SK-N-SH treated with all-trans-retinoic acid at 6 μM for 48 hours (cell line): ENCODE data around the gene AIG1.

Experiments
- ATAC-seq: fragments of 200-7000 bp; cut with Tn5 transposase; 3 replicates; pipeline ENCODE4 v1.9.1; 2020; ENCODE audit warnings: mild to moderate bottlenecking, moderate library complexity
- ARNTL ChIP-seq: fragments of 450-650 bp; formaldehyde crosslinking; IDR thresholded peaks from 2 replicates; pipeline ENCODE4 v1.5.0; 2020; ENCODE audit warnings: low read depth, mild to moderate bottlenecking, moderate library complexity, borderline replicate concordance
- BACH2 ChIP-seq: fragments of 250-450 bp; sonication (Bioruptor Pico); IDR thresholded peaks from 2 replicates; pipeline ENCODE4 v1.9.0; 2021; ENCODE audit warnings: mild to moderate bottlenecking, borderline replicate concordance
- CSDC2 ChIP-seq: fragments of 250-450 bp; sonication (Bioruptor Pico); IDR thresholded peaks from 2 replicates; pipeline ENCODE4 v1.5.0; 2020; ENCODE audit warnings: mild to moderate bottlenecking, moderate library complexity
- ESRRG ChIP-seq: fragments of 250-450 bp; sonication (Bioruptor Pico); IDR thresholded peaks from 2 replicates; pipeline ENCODE4 v1.6.1; 2021; ENCODE audit warnings: mild to moderate bottlenecking
- GLIS3 ChIP-seq: fragments of 250-450 bp; sonication (Bioruptor Pico); IDR thresholded peaks from 2 replicates; pipeline ENCODE4 v1.5.0; 2020; ENCODE audit warnings: mild to moderate bottlenecking, moderate library complexity
- ISL1 ChIP-seq: fragments of 250-450 bp; sonication (Bioruptor Pico); IDR thresholded peaks from 2 replicates; pipeline ENCODE4 v2.1.2; 2022; ENCODE audit warnings: mild to moderate bottlenecking, moderate library complexity
- OSR1 ChIP-seq: fragments of 250-450 bp; sonication (Bioruptor Pico); IDR thresholded peaks from 2 replicates; pipeline ENCODE4 v1.8.0; 2022; ENCODE audit warnings: moderate library complexity, mild to moderate bottlenecking, inconsistent platforms
- PPARA ChIP-seq: fragments of 250-450 bp; sonication (Bioruptor Pico); IDR thresholded peaks from 2 replicates; pipeline ENCODE4 v1.5.0; 2020; ENCODE audit warnings: mild to moderate bottlenecking, borderline replicate concordance
- RARB ChIP-seq: fragments of 250-450 bp; sonication (Bioruptor Pico); IDR thresholded peaks from 2 replicates; pipeline ENCODE4 v1.8.0; 2021; ENCODE audit warnings: mild to moderate bottlenecking, moderate library complexity
- SNAI2 ChIP-seq: fragments of 250-450 bp; sonication (Bioruptor Pico); IDR thresholded peaks from 2 replicates; pipeline ENCODE4 v1.5.0; 2020; ENCODE audit warnings: mild to moderate bottlenecking, moderate library complexity
- TCF4 ChIP-seq: fragments of 250-450 bp; sonication (Bioruptor Pico); IDR thresholded peaks from 2 replicates; pipeline ENCODE4 v1.8.0; 2021; ENCODE audit warnings: mild to moderate bottlenecking, moderate library complexity, borderline replicate concordance
- TOX ChIP-seq: fragments of 250-450 bp; sonication (Bioruptor Pico); IDR thresholded peaks from 2 replicates; pipeline ENCODE4 v1.8.0; 2021; ENCODE audit warnings: mild to moderate bottlenecking, moderate library complexity, borderline replicate concordance
- ZC3H10 ChIP-seq: fragments of 250-450 bp; sonication (Bioruptor Pico); IDR thresholded peaks from 2 replicates; pipeline ENCODE4 v1.5.1; 2021; ENCODE audit warnings: mild to moderate bottlenecking, moderate library complexity
- ZFP3 ChIP-seq: fragments of 250-450 bp; sonication (Bioruptor Pico); IDR thresholded peaks from 2 replicates; pipeline ENCODE4 v1.5.0; 2020; ENCODE audit warnings: mild to moderate bottlenecking, moderate library complexity
- ZFP30 ChIP-seq: fragments of 450-650 bp; formaldehyde crosslinking; IDR thresholded peaks from 2 replicates; pipeline ENCODE4 v1.5.0; 2022; ENCODE audit warnings: mild to moderate bottlenecking, moderate library complexity
- ZNF565 ChIP-seq: fragments of 450-650 bp; formaldehyde crosslinking; conservative IDR thresholded peaks from 2 replicates; pipeline ENCODE4 v1.5.0; 2020; ENCODE audit warnings: low read depth, mild to moderate bottlenecking, moderate library complexity
- ZNF8 ChIP-seq: fragments of 450-650 bp; formaldehyde crosslinking; IDR thresholded peaks from 2 replicates; pipeline ENCODE4 v1.5.0; 2020; ENCODE audit warnings: mild to moderate bottlenecking, moderate library complexity
- TF ChIP-seq, protein P1 (sequence below): fragments of 250-450 bp; sonication (Bioruptor Pico); IDR thresholded peaks from 2 replicates; pipeline ENCODE4 v1.5.1; 2021; ENCODE audit warnings: mild to moderate bottlenecking, moderate library complexity
- TF ChIP-seq, protein P2 (sequence below): fragments of 250-450 bp; sonication (Bioruptor Pico); IDR thresholded peaks from 2 replicates; pipeline ENCODE4 v1.8.0; 2021; ENCODE audit warnings: low read depth, mild to moderate bottlenecking, moderate library complexity, borderline replicate concordance
- TF ChIP-seq, protein P3 (sequence below): fragments of 250-450 bp; sonication (Bioruptor Pico); IDR thresholded peaks from 2 replicates; pipeline ENCODE4 v1.8.0; 2020; ENCODE audit warnings: mild to moderate bottlenecking, moderate library complexity, borderline replicate concordance
- TF ChIP-seq, protein P4 (sequence below): fragments of 250-450 bp; sonication (Bioruptor Pico); IDR thresholded peaks from 2 replicates; pipeline ENCODE4 v1.5.0; 2020; ENCODE audit warnings: mild to moderate bottlenecking, moderate library complexity
- TF ChIP-seq, protein P5 (sequence below): fragments of 250-450 bp; sonication (Bioruptor Pico); IDR thresholded peaks from 2 replicates; pipeline ENCODE4 v1.5.1; 2020; ENCODE audit warnings: low read depth, mild to moderate bottlenecking, moderate library complexity

The AIG1 gene

DNA sequence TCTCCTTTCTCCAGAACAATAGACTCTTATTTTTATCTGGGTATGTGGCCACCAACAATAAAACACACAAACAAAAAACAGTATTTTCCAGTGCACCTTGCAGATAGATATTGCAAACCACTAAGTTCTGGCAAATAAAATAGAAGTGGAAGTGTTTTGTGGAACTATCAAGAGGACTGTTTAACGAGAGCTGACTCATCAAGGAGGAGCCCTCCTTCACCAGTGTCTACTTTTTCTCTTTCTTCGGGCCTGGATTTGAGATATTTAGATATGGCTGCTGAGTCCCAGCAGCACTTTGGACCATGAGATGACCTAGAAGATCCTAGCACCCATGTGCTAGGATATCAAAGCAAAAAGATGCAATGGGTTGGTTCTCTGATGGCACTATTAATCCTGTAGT, 154.7 kb downstream of the AIG1 start:
- no peak for ATAC-seq
- TF ChIP-seq, protein P1, sequence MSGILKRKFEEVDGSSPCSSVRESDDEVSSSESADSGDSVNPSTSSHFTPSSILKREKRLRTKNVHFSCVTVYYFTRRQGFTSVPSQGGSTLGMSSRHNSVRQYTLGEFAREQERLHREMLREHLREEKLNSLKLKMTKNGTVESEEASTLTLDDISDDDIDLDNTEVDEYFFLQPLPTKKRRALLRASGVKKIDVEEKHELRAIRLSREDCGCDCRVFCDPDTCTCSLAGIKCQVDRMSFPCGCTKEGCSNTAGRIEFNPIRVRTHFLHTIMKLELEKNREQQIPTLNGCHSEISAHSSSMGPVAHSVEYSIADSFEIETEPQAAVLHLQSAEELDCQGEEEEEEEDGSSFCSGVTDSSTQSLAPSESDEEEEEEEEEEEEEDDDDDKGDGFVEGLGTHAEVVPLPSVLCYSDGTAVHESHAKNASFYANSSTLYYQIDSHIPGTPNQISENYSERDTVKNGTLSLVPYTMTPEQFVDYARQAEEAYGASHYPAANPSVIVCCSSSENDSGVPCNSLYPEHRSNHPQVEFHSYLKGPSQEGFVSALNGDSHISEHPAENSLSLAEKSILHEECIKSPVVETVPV: no peak
- no peak for TF ChIP-seq RARB (CRISPR knock-in tag)
- no peak for TF ChIP-seq CSDC2 (CRISPR knock-in tag)
- TF ChIP-seq, protein P2, sequence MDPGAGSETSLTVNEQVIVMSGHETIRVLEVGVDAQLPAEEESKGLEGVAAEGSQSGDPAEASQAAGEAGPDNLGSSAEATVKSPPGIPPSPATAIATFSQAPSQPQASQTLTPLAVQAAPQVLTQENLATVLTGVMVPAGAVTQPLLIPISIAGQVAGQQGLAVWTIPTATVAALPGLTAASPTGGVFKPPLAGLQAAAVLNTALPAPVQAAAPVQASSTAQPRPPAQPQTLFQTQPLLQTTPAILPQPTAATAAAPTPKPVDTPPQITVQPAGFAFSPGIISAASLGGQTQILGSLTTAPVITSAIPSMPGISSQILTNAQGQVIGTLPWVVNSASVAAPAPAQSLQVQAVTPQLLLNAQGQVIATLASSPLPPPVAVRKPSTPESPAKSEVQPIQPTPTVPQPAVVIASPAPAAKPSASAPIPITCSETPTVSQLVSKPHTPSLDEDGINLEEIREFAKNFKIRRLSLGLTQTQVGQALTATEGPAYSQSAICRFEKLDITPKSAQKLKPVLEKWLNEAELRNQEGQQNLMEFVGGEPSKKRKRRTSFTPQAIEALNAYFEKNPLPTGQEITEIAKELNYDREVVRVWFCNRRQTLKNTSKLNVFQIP: no peak
- no peak for TF ChIP-seq ZC3H10 (CRISPR knock-in tag)
- no peak for TF ChIP-seq PPARA
- no peak for TF ChIP-seq ZFP30 (CRISPR knock-in tag)
- no peak for TF ChIP-seq ZNF8 (CRISPR knock-in tag)
- TF ChIP-seq ZNF565 (CRISPR knock-in tag): no peak
- TF ChIP-seq OSR1 (CRISPR knock-in tag): no peak
- no peak for TF ChIP-seq BACH2 (CRISPR knock-in tag)
- no peak for TF ChIP-seq ISL1 (CRISPR knock-in tag)
- no peak for TF ChIP-seq ZFP3 (CRISPR knock-in tag)
- no peak for TF ChIP-seq TCF4 (CRISPR knock-in tag)
- TF ChIP-seq, protein P3, sequence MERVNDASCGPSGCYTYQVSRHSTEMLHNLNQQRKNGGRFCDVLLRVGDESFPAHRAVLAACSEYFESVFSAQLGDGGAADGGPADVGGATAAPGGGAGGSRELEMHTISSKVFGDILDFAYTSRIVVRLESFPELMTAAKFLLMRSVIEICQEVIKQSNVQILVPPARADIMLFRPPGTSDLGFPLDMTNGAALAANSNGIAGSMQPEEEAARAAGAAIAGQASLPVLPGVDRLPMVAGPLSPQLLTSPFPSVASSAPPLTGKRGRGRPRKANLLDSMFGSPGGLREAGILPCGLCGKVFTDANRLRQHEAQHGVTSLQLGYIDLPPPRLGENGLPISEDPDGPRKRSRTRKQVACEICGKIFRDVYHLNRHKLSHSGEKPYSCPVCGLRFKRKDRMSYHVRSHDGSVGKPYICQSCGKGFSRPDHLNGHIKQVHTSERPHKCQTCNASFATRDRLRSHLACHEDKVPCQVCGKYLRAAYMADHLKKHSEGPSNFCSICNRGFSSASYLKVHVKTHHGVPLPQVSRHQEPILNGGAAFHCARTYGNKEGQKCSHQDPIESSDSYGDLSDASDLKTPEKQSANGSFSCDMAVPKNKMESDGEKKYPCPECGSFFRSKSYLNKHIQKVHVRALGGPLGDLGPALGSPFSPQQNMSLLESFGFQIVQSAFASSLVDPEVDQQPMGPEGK: no peak
- no peak for TF ChIP-seq SNAI2 (CRISPR knock-in tag)
- TF ChIP-seq ESRRG: no peak
- TF ChIP-seq, protein P4, sequence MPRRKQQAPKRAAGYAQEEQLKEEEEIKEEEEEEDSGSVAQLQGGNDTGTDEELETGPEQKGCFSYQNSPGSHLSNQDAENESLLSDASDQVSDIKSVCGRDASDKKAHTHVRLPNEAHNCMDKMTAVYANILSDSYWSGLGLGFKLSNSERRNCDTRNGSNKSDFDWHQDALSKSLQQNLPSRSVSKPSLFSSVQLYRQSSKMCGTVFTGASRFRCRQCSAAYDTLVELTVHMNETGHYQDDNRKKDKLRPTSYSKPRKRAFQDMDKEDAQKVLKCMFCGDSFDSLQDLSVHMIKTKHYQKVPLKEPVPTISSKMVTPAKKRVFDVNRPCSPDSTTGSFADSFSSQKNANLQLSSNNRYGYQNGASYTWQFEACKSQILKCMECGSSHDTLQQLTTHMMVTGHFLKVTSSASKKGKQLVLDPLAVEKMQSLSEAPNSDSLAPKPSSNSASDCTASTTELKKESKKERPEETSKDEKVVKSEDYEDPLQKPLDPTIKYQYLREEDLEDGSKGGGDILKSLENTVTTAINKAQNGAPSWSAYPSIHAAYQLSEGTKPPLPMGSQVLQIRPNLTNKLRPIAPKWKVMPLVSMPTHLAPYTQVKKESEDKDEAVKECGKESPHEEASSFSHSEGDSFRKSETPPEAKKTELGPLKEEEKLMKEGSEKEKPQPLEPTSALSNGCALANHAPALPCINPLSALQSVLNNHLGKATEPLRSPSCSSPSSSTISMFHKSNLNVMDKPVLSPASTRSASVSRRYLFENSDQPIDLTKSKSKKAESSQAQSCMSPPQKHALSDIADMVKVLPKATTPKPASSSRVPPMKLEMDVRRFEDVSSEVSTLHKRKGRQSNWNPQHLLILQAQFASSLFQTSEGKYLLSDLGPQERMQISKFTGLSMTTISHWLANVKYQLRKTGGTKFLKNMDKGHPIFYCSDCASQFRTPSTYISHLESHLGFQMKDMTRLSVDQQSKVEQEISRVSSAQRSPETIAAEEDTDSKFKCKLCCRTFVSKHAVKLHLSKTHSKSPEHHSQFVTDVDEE: no peak
- no peak for TF ChIP-seq GLIS3

DNA sequence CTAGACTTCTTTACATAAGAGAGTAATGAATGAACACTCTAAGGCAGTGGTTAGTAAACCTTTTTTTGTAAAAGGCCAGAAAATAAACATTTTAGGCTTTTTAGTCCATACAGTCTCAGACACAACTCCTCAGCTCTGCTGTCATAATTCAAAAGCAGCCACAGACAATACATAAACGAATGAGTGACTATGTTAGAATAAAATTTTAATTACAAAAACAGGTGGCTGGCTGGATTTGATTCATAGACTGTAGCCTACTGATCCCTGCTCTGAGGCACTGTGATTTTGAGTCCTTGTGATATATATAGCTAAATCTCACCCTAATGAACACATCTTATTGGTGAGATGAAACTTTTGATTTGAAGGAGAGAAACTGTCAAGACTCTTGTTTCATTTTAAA, 155.1 kb downstream of the AIG1 start:
- TF ChIP-seq ISL1 (CRISPR knock-in tag) (no peak), ZNF565 (CRISPR knock-in tag) (no peak), TOX (CRISPR knock-in tag) (no peak), ZFP3 (CRISPR knock-in tag) (no peak), ESRRG (no peak), SNAI2 (CRISPR knock-in tag) (no peak), BACH2 (CRISPR knock-in tag) (no peak), PPARA (no peak), RARB (CRISPR knock-in tag) (no peak), GLIS3 (no peak), ARNTL (CRISPR knock-in tag) (no peak)
- TF ChIP-seq, protein P2: no peak
- ATAC-seq: no peak

DNA sequence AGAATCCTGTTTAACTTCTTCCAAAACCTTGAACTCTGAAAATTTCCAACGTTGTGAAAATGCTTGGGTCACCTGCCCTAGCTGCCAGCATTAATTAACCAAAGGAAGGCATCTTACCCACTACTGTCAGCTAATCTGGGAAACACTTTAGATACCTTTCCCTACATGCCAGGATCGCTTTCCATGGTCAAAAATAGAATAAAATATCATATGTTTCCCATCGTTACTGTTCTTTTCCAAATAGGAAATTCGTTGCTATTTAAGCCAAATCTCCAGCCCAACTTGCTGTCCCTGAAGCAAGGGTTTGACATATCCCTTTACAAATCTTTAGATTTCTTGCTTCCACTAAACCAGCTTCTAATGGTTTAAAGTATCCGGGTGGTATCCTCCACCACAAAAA, 157.5 kb downstream of the AIG1 start:
- TF ChIP-seq, protein P5, sequence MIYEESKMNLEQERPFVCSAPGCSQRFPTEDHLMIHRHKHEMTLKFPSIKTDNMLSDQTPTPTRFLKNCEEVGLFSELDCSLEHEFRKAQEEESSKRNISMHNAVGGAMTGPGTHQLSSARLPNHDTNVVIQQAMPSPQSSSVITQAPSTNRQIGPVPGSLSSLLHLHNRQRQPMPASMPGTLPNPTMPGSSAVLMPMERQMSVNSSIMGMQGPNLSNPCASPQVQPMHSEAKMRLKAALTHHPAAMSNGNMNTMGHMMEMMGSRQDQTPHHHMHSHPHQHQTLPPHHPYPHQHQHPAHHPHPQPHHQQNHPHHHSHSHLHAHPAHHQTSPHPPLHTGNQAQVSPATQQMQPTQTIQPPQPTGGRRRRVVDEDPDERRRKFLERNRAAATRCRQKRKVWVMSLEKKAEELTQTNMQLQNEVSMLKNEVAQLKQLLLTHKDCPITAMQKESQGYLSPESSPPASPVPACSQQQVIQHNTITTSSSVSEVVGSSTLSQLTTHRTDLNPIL (CRISPR knock-in tag): no peak
- TF ChIP-seq, protein P1: no peak
- no peak for TF ChIP-seq TCF4 (CRISPR knock-in tag)
- TF ChIP-seq ISL1 (CRISPR knock-in tag): no peak
- no peak for TF ChIP-seq PPARA
- TF ChIP-seq OSR1 (CRISPR knock-in tag): no peak
- no peak for TF ChIP-seq ZFP30 (CRISPR knock-in tag)
- no peak for TF ChIP-seq ZC3H10 (CRISPR knock-in tag)
- no peak for TF ChIP-seq ZNF565 (CRISPR knock-in tag)
- no peak for TF ChIP-seq ZNF8 (CRISPR knock-in tag)
- no peak for ATAC-seq
